OCI-LY7 (cell line): Measurements from ENCODE around the gene SPRR1A. TPM values are rescaled to one million over a fixed set of nuclear protein-coding genes. Genes with fewer than 3 reads are reported as not detected.
A peak's percentile ranks its signal among the peaks of the same experiment; 100 is the strongest.

Experiments
- BruUV-seq: library from RNA; stranded (reverse); fragments of 400-500 nt; replicated peaks from 2 replicates; lab custom pipeline; 2021; lab: Mats Ljungman, UMichigan
- CTCF ChIA-PET: fragments of 300-600 bp; sonication (Branson Sonifier 250); formaldehyde crosslinking; loops from one replicate; lab custom pipeline; 2022; ENCODE audit warnings: antibody characterized with exemption; ENCODE audit not compliant: unreplicated experiment; lab: Charles Lee
- POLR2A ChIA-PET: fragments of 300-600 bp; sonication (Branson Sonifier 250); formaldehyde crosslinking; loops from one replicate; lab custom pipeline; 2022; ENCODE audit warnings: antibody characterized with exemption; lab: Charles Lee
- DNase-seq: peaks from one replicate; pipeline ENCODE4 v3.0.0-alpha.2; 2015; ENCODE audit warnings: low spot score
- H2AFZ ChIP-seq: fragments of 200-600 bp; sonication (generic), shearing (Covaris generic); 2 replicates; pipeline ENCODE4 v1.6.1; 2014; ENCODE audit warnings: mild to moderate bottlenecking, antibody characterized with exemption, low read length, moderate library complexity
- H3K27ac ChIP-seq: fragments of 200-600 bp; sonication (generic); 2 replicates; pipeline ENCODE4 v1.5.1; 2014; ENCODE audit warnings: mixed run types, low read depth, mild to moderate bottlenecking, moderate library complexity, low read length, inconsistent platforms; ENCODE audit not compliant: poor library complexity, severe bottlenecking
- H3K36me3 ChIP-seq: fragments of 200-600 bp; sonication (generic); 2 replicates; pipeline ENCODE4 v1.6.1; 2014; ENCODE audit warnings: mild to moderate bottlenecking, antibody characterized with exemption, low read length, moderate library complexity, mixed read lengths; ENCODE audit not compliant: insufficient read depth
- H3K4me1 ChIP-seq: fragments of 200-600 bp; sonication (generic); 2 replicates; pipeline ENCODE4 v1.5.1; 2014; ENCODE audit warnings: mild to moderate bottlenecking, low read length; ENCODE audit not compliant: insufficient read depth, poor library complexity, severe bottlenecking
- H3K4me2 ChIP-seq: fragments of 200-600 bp; sonication (generic); 2 replicates; pipeline ENCODE4 v1.6.1; 2014; ENCODE audit warnings: mild to moderate bottlenecking, low read length
- H3K4me3 ChIP-seq: fragments of 200-600 bp; sonication (generic); 2 replicates; pipeline ENCODE4 v1.5.1; 2014; ENCODE audit warnings: mild to moderate bottlenecking, low read depth, low read length; ENCODE audit not compliant: poor library complexity, severe bottlenecking
- H3K79me2 ChIP-seq: fragments of 200-600 bp; sonication (generic); 2 replicates; pipeline ENCODE4 v1.6.1; 2016; ENCODE audit warnings: low read depth, mild to moderate bottlenecking, low read length, moderate library complexity, mixed read lengths; ENCODE audit not compliant: insufficient read depth
- H3K9me2 ChIP-seq: fragments of 200-600 bp; sonication (generic); 2 replicates; pipeline ENCODE4 v1.6.1; 2016; ENCODE audit warnings: mild to moderate bottlenecking, low read length, mixed read lengths; ENCODE audit not compliant: insufficient read depth
- H3K9me3 ChIP-seq: fragments of 200-600 bp; sonication (generic); 2 replicates; pipeline ENCODE4 v1.6.1; 2014; ENCODE audit warnings: mild to moderate bottlenecking, mixed run types, low read length, mixed read lengths
- H4K20me1 ChIP-seq: fragments of 200-600 bp; sonication (generic); 2 replicates; pipeline ENCODE4 v1.6.1; 2014; ENCODE audit warnings: mild to moderate bottlenecking, antibody characterized with exemption, low read length, moderate library complexity, mixed read lengths; ENCODE audit not compliant: insufficient read depth
- EZH2phosphoT487 ChIP-seq: fragments of 200-600 bp; sonication (generic); IDR thresholded peaks from 2 replicates; pipeline ENCODE4 v1.6.1; 2018; ENCODE audit warnings: low read depth, borderline replicate concordance, mild to moderate bottlenecking, mixed run types, antibody characterized with exemption, low read length, moderate library complexity, mixed read lengths
- intact Hi-C: fragments of 100-400 bp; cut with micrococcal nuclease; formaldehyde crosslinking; loops from one replicate; pipeline ENCODE4 v1.10.0; 2022; ENCODE audit not compliant: unreplicated experiment
- small RNA-seq: library from RNA; depleted of rRNA; stranded (forward); fragments of <200 nt; gene quantifications from one replicate; pipeline ENCODE3, GENCODE V24; 2014
- total RNA-seq, 2 experiments: library from RNA; depleted of rRNA in 1 of 2; stranded (reverse); fragments of >200 nt in 1 of 2; shearing (Covaris generic) in 1 of 2; gene quantifications; 2 replicates each; pipeline ENCODE4 v1.2.3, GENCODE V29; 2014 to 2022
- TF ChIP-seq, protein P1 (sequence below): fragments of 200-600 bp; sonication (generic); conservative IDR thresholded peaks from 2 replicates; pipeline ENCODE4 v1.5.1; 2014; ENCODE audit warnings: mild to moderate bottlenecking, antibody characterized with exemption, low read length, moderate library complexity, mixed read lengths

The SPRR1A gene
- total RNA-seq, 2 experiments from 2014 or later, result not detected

GRCh38 chr1:153032677-153033308 is 48.9 kb downstream of the SPRR1A start:
- no peaks in the 10 kb centered on the region for H3K36me3 ChIP-seq
- POLR2A ChIA-PET, result no interaction called here
- no peak overlapping the region for H3K27ac ChIP-seq
- no peaks in the 10 kb centered on the region for H3K9me3 ChIP-seq
- no peak overlapping the region for H3K4me2 ChIP-seq
- H3K79me2 ChIP-seq, result no peaks in the 10 kb centered on the region
- no peaks in the 10 kb centered on the region for H3K4me1 ChIP-seq
- CTCF ChIA-PET, result no interaction called here
- no TSS peak for BruUV-seq
- no peak overlapping the region for H2AFZ ChIP-seq
- H4K20me1 ChIP-seq, result no peaks in the 10 kb centered on the region
- H3K9me2 ChIP-seq, result no peaks in the 10 kb centered on the region
- TF ChIP-seq, protein P1, sequence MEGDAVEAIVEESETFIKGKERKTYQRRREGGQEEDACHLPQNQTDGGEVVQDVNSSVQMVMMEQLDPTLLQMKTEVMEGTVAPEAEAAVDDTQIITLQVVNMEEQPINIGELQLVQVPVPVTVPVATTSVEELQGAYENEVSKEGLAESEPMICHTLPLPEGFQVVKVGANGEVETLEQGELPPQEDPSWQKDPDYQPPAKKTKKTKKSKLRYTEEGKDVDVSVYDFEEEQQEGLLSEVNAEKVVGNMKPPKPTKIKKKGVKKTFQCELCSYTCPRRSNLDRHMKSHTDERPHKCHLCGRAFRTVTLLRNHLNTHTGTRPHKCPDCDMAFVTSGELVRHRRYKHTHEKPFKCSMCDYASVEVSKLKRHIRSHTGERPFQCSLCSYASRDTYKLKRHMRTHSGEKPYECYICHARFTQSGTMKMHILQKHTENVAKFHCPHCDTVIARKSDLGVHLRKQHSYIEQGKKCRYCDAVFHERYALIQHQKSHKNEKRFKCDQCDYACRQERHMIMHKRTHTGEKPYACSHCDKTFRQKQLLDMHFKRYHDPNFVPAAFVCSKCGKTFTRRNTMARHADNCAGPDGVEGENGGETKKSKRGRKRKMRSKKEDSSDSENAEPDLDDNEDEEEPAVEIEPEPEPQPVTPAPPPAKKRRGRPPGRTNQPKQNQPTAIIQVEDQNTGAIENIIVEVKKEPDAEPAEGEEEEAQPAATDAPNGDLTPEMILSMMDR, result peak; percentile 68
- TF ChIP-seq EZH2phosphoT487, result no peak
- H3K4me3 ChIP-seq, result no peak overlapping the region
- intact Hi-C loops, result no loop called here
- peak; percentile 5 for DNase-seq

- no TSS peak for BruUV-seq
- H3K9me3 ChIP-seq, result no peaks in the 10 kb centered on the region
Observed at GRCh38 chr1:153035211-153035610, 51.3 kb downstream of the SPRR1A start.

More at GRCh38 chr1:153035211-153035610, 51.3 kb downstream of the SPRR1A start:
- Histone ChIP-seq H3K4me3 (no peak overlapping the region), H3K9me2 (no peaks in the 10 kb centered on the region), H3K4me1 (no peaks in the 10 kb centered on the region), H3K36me3 (no peaks in the 10 kb centered on the region), H3K27ac (no peak overlapping the region), H2AFZ (no peak overlapping the region), H3K79me2 (no peaks in the 10 kb centered on the region), H4K20me1 (no peaks in the 10 kb centered on the region), H3K4me2 (no peak overlapping the region)
- ChIA-PET POLR2A (no interaction called here), CTCF (no interaction called here)
- no peak for TF ChIP-seq EZH2phosphoT487
- TF ChIP-seq, protein P1, result no peak
- intact Hi-C loops, result no loop called here
- no peak for DNase-seq

Small RNA genes within 50 kb of the gene (small RNA-seq; reads per million reads assigned to genes)
- gene AL356867.1 (not detected), gene RF00322 (not detected), gene SPRR1A (not detected)

Other genes starting within 250 kb of the SPRR1A start
- gene KPRP, start 226.1 kb upstream of the SPRR1A start, total RNA-seq (2014; rRNA removed; shearing (Covaris generic)), result not detected in 2 replicates
- not detected in 2 replicates for gene KPRP, start 226.1 kb upstream of the SPRR1A start, total RNA-seq (2022)
- not detected in 2 replicates for gene LCE1F, start 208.9 kb upstream of the SPRR1A start, total RNA-seq (2014; rRNA removed; shearing (Covaris generic))
- gene LCE1F, start 208.9 kb upstream of the SPRR1A start, total RNA-seq (2022), result not detected in 2 replicates
- not detected in 2 replicates for gene LCE1E, start 197.8 kb upstream of the SPRR1A start, total RNA-seq (2014; rRNA removed; shearing (Covaris generic))
- gene LCE1E, start 197.8 kb upstream of the SPRR1A start, total RNA-seq (2022), result not detected in 2 replicates
- gene LCE1D, start 187.4 kb upstream of the SPRR1A start, total RNA-seq (2014; rRNA removed; shearing (Covaris generic)), result not detected in 2 replicates
- gene LCE1D, start 187.4 kb upstream of the SPRR1A start, total RNA-seq (2022), result not detected in 2 replicates
- gene LCE1C, start 177.4 kb upstream of the SPRR1A start, total RNA-seq (2014; rRNA removed; shearing (Covaris generic)), result not detected in 2 replicates
- gene LCE1C, start 177.4 kb upstream of the SPRR1A start, total RNA-seq (2022), result not detected in 2 replicates
- not detected in 2 replicates for gene LCE1B, start 172.1 kb upstream of the SPRR1A start, total RNA-seq (2014; rRNA removed; shearing (Covaris generic))
- gene LCE1B, start 172.1 kb upstream of the SPRR1A start, total RNA-seq (2022), result not detected in 2 replicates
- not detected in 2 replicates for gene LCE1A, start 156.6 kb upstream of the SPRR1A start, total RNA-seq (2014; rRNA removed; shearing (Covaris generic))
- gene LCE1A, start 156.6 kb upstream of the SPRR1A start, total RNA-seq (2022), result not detected in 2 replicates
- not detected in 2 replicates for gene LCE6A, start 141.2 kb upstream of the SPRR1A start, total RNA-seq (2014; rRNA removed; shearing (Covaris generic))
- gene LCE6A, start 141.2 kb upstream of the SPRR1A start, total RNA-seq (2022), result not detected in 2 replicates
- gene LCE7A, start 124.1 kb upstream of the SPRR1A start, total RNA-seq (2014; rRNA removed; shearing (Covaris generic)), result not detected in 2 replicates
- not detected in 2 replicates for gene LCE7A, start 124.1 kb upstream of the SPRR1A start, total RNA-seq (2022)
- gene SMCP, start 105.8 kb upstream of the SPRR1A start, total RNA-seq (2014; rRNA removed; shearing (Covaris generic)), result not detected in 2 replicates
- gene SMCP, start 105.8 kb upstream of the SPRR1A start, total RNA-seq (2022), result not detected in 2 replicates
- gene IVL, start 75.5 kb upstream of the SPRR1A start, total RNA-seq (2014; rRNA removed; shearing (Covaris generic)), result not detected in 2 replicates
- gene IVL, start 75.5 kb upstream of the SPRR1A start, total RNA-seq (2022), result not detected in 2 replicates
- not detected in 2 replicates for gene SPRR5, start 36.9 kb upstream of the SPRR1A start, total RNA-seq (2014; rRNA removed; shearing (Covaris generic))
- gene SPRR5, start 36.9 kb upstream of the SPRR1A start, total RNA-seq (2022), result not detected in 2 replicates
- not detected in 2 replicates for gene SPRR4, start 13.4 kb upstream of the SPRR1A start, total RNA-seq (2014; rRNA removed; shearing (Covaris generic))
- gene SPRR4, start 13.4 kb upstream of the SPRR1A start, total RNA-seq (2022), result not detected in 2 replicates
- gene SPRR3, start 17.7 kb downstream of the SPRR1A start, total RNA-seq (2014; rRNA removed; shearing (Covaris generic)), result not detected in 2 replicates
- not detected in 2 replicates for gene SPRR3, start 17.7 kb downstream of the SPRR1A start, total RNA-seq (2022)
- gene SPRR1B, start 47.1 kb downstream of the SPRR1A start, total RNA-seq (2014; rRNA removed; shearing (Covaris generic)), result not detected in 2 replicates
- gene SPRR1B, start 47.1 kb downstream of the SPRR1A start, total RNA-seq (2022), result not detected in 2 replicates
- not detected in 2 replicates for gene SPRR2D, start 57.0 kb downstream of the SPRR1A start, total RNA-seq (2014; rRNA removed; shearing (Covaris generic))
- gene SPRR2D, start 57.0 kb downstream of the SPRR1A start, total RNA-seq (2022), result not detected in 2 replicates
- not detected in 2 replicates for gene SPRR2A, start 73.4 kb downstream of the SPRR1A start, total RNA-seq (2014; rRNA removed; shearing (Covaris generic))
- gene SPRR2A, start 73.4 kb downstream of the SPRR1A start, total RNA-seq (2022), result not detected in 2 replicates
- not detected in 2 replicates for gene SPRR2B, start 87.5 kb downstream of the SPRR1A start, total RNA-seq (2014; rRNA removed; shearing (Covaris generic))
- gene SPRR2B, start 87.5 kb downstream of the SPRR1A start, total RNA-seq (2022), result not detected in 2 replicates
- not detected in 2 replicates for gene SPRR2E, start 110.4 kb downstream of the SPRR1A start, total RNA-seq (2014; rRNA removed; shearing (Covaris generic))
- gene SPRR2E, start 110.4 kb downstream of the SPRR1A start, total RNA-seq (2022), result not detected in 2 replicates
- gene SPRR2F, start 129.4 kb downstream of the SPRR1A start, total RNA-seq (2014; rRNA removed; shearing (Covaris generic)), result not detected in 2 replicates
- not detected in 2 replicates for gene SPRR2F, start 129.4 kb downstream of the SPRR1A start, total RNA-seq (2022)
- gene SPRR2G, start 166.8 kb downstream of the SPRR1A start, total RNA-seq (2014; rRNA removed; shearing (Covaris generic)), result not detected in 2 replicates
- not detected in 2 replicates for gene SPRR2G, start 166.8 kb downstream of the SPRR1A start, total RNA-seq (2022)
- not detected in 2 replicates for gene LELP1, start 219.3 kb downstream of the SPRR1A start, total RNA-seq (2014; rRNA removed; shearing (Covaris generic))
- gene LELP1, start 219.3 kb downstream of the SPRR1A start, total RNA-seq (2022), result not detected in 2 replicates
- gene PRR9, start 233.5 kb downstream of the SPRR1A start, total RNA-seq (2014; rRNA removed; shearing (Covaris generic)), result not detected in 2 replicates
- gene PRR9, start 233.5 kb downstream of the SPRR1A start, total RNA-seq (2022), result not detected in 2 replicates